OCI-LY1 (cell line): ENCODE measurements around the gene PRRT1.

Source experiments
- EZH2 ChIP-seq: fragments of 200-600 bp; sonication (generic), shearing (Covaris generic); IDR thresholded peaks from 2 replicates; pipeline ENCODE4 v1.8.0; 2017; ENCODE audit warnings: borderline replicate concordance, mixed run types, mild to moderate bottlenecking, antibody characterized with exemption, low read length, moderate library complexity, mixed read lengths
- TF ChIP-seq, protein P1 (sequence below): fragments of 200-600 bp; sonication (generic), shearing (Covaris generic); IDR thresholded peaks from 2 replicates; pipeline ENCODE4 v1.5.1; 2017; ENCODE audit warnings: mild to moderate bottlenecking, antibody characterized with exemption, low read length, moderate library complexity, mixed read lengths

DNA sequence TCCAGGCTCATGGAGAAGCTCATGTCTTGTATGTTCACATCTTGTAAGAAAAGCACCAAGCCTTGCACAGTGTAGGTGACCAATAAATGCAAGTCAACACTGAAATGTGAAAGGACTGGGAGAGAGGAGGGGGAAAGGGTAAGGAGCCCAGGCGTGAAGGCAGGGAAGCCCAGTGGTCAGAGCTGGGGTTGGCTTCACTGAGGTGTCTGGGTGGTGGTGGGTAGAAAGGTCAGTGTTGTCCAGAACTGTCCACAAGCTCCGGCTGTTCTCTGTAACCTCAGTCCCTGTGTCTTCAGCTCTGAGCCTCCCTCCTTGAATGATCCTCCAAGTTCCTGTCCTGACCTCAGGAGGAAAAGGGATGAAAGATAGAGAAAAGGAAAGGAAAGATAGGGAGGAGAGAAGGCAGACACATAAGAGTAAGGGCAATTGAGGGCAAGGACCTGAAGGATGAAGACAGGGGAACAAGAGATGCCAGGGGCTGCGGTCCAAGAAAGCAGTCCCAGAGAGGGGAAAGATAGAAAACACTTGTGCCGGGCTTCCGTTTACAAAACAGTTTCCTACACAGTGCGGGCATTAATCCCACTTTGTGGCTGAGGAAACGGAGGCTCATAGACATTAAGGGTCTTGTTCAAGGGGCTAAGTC, 40.2 kb downstream of the PRRT1 start:
- TF ChIP-seq, protein P1, sequence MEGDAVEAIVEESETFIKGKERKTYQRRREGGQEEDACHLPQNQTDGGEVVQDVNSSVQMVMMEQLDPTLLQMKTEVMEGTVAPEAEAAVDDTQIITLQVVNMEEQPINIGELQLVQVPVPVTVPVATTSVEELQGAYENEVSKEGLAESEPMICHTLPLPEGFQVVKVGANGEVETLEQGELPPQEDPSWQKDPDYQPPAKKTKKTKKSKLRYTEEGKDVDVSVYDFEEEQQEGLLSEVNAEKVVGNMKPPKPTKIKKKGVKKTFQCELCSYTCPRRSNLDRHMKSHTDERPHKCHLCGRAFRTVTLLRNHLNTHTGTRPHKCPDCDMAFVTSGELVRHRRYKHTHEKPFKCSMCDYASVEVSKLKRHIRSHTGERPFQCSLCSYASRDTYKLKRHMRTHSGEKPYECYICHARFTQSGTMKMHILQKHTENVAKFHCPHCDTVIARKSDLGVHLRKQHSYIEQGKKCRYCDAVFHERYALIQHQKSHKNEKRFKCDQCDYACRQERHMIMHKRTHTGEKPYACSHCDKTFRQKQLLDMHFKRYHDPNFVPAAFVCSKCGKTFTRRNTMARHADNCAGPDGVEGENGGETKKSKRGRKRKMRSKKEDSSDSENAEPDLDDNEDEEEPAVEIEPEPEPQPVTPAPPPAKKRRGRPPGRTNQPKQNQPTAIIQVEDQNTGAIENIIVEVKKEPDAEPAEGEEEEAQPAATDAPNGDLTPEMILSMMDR: no peak
- TF ChIP-seq EZH2: no peak
